H1 (cell line): ENCODE results near the gene ARHGEF28. TPM values are rescaled to one million over a fixed set of nuclear protein-coding genes. Genes with fewer than 3 reads are reported as not detected.

Experiments used
- CTCF ChIA-PET: fragments of 300-600 bp; sonication (Branson Sonifier 250); formaldehyde crosslinking; loops from one replicate; lab custom pipeline; 2021; ENCODE audit not compliant: partially characterized antibody; lab: Charles Lee
- POLR2A ChIA-PET: fragments of 300-600 bp; sonication (Branson Sonifier 250); formaldehyde crosslinking; loops from one replicate; lab custom pipeline; 2021; ENCODE audit warnings: inconsistent platforms; ENCODE audit not compliant: partially characterized antibody; lab: Charles Lee
- DNase-seq, 2 experiments: peaks; one replicate each; pipeline versions ENCODE4 v3.0.0 to v3.0.0-alpha.2; 2010 to 2022; ENCODE audit warnings: low spot score in 2 of 2, low read depth in 1 of 2, mixed read lengths in 1 of 2
- FAIRE-seq: peaks from 2 replicates; lab custom pipeline; 2011; peaks lifted over from hg19 to GRCh38; lab: Jason Lieb, UNC
- H2AFZ ChIP-seq: 2 replicates; pipeline ENCODE4 v1.8.1; 2012; ENCODE audit warnings: low read length, inconsistent platforms
- H2AK5ac ChIP-seq: 2 replicates; pipeline ENCODE4 v1.6.1; 2013; ENCODE audit warnings: low read depth, low read length
- H2BK120ac ChIP-seq: replicated peaks from 2 replicates; pipeline ENCODE3; 2013; ENCODE audit warnings: low read depth, low read length, inconsistent platforms
- H2BK12ac ChIP-seq: 2 replicates; pipeline ENCODE4 v1.6.1; 2013; ENCODE audit warnings: low read depth, low read length
- H2BK15ac ChIP-seq: 2 replicates; pipeline ENCODE4 v1.6.1; 2013; ENCODE audit warnings: low read length
- H2BK20ac ChIP-seq: 2 replicates; pipeline ENCODE4 v1.6.1; 2013; ENCODE audit warnings: low read length
- H2BK5ac ChIP-seq: 2 replicates; pipeline ENCODE4 v1.6.1; 2013; ENCODE audit warnings: low read depth, low read length
- H3K14ac ChIP-seq: 2 replicates; pipeline ENCODE4 v1.6.1; 2013; ENCODE audit warnings: inconsistent platforms; ENCODE audit not compliant: insufficient read length
- H3K18ac ChIP-seq: 2 replicates; pipeline ENCODE4 v1.6.1; 2013; ENCODE audit warnings: low read length; ENCODE audit errors: extremely low read depth
- H3K23ac ChIP-seq: 2 replicates; pipeline ENCODE4 v1.6.1; 2013; ENCODE audit warnings: inconsistent platforms; ENCODE audit not compliant: insufficient read length
- H3K23me2 ChIP-seq: 2 replicates; pipeline ENCODE4 v1.6.1; 2013; ENCODE audit warnings: low read depth, low read length
- H3K27ac ChIP-seq: 2 replicates; pipeline ENCODE4 v1.6.1; 2011; ENCODE audit warnings: low read depth, low read length, inconsistent platforms
- H3K27me3 ChIP-seq, 4 experiments: replicated peaks in 1 of 4; 1 replicate in 1 of 4; 2 replicates in 3 of 4; pipeline versions ENCODE4 v1.6.1 to v1.8.1; 2011 to 2013; ENCODE audit warnings: low read length in 3 of 4, mild to moderate bottlenecking in 3 of 4, inconsistent platforms in 2 of 4, mixed read lengths in 2 of 4, moderate library complexity in 1 of 4; ENCODE audit not compliant: control insufficient read depth in 3 of 4, insufficient read depth in 3 of 4; ENCODE audit errors: extremely low read depth in 1 of 4
- H3K36me3 ChIP-seq, 4 experiments: 2 replicates each; pipeline versions ENCODE4 v1.6.1 to v1.8.1; 2011 to 2013; ENCODE audit warnings: mild to moderate bottlenecking in 4 of 4, low read length in 3 of 4, moderate library complexity in 2 of 4, control low read depth in 1 of 4, inconsistent platforms in 1 of 4; ENCODE audit not compliant: insufficient read depth in 4 of 4, control insufficient read depth in 2 of 4
- H3K4ac ChIP-seq: replicated peaks from 2 replicates; pipeline ENCODE3; 2013; ENCODE audit warnings: low read length, low read depth, mixed read lengths, inconsistent platforms; ENCODE audit not compliant: insufficient read length
- H3K4me1 ChIP-seq, 4 experiments: replicated peaks in 1 of 4; 1 replicate in 1 of 4; 2 replicates in 3 of 4; pipeline versions ENCODE4 v1.6.1 to v1.8.1; 2011 to 2013; ENCODE audit warnings: low read length in 3 of 4, inconsistent platforms in 2 of 4, mixed read lengths in 1 of 4; ENCODE audit not compliant: insufficient read depth in 4 of 4, control insufficient read depth in 3 of 4
- H3K4me2 ChIP-seq, 2 experiments: 2 replicates each; pipeline versions ENCODE4 v1.6.1 to v1.8.1; 2011 to 2013; ENCODE audit warnings: low read depth in 2 of 2, low read length in 2 of 2, control low read depth in 1 of 2, inconsistent platforms in 1 of 2, mild to moderate bottlenecking in 1 of 2; ENCODE audit not compliant: insufficient read depth in 1 of 2
- H3K4me3 ChIP-seq, 4 experiments: fragments of 200-600, 300-600 bp in 1 of 4; sonication (generic), shearing (Covaris generic), sonication (Bioruptor Twin) in 1 of 4; 2 replicates each; pipeline versions ENCODE4 v1.5.1 to v1.8.1; 2011 to 2016; ENCODE audit warnings: low read length in 4 of 4, low read depth in 3 of 4, control low read depth in 2 of 4, inconsistent platforms in 2 of 4, mild to moderate bottlenecking in 2 of 4, mixed read lengths in 1 of 4, moderate library complexity in 1 of 4; ENCODE audit not compliant: insufficient read depth in 2 of 4; ENCODE audit errors: extremely low read depth in 1 of 4
- H3K56ac ChIP-seq: replicated peaks from 2 replicates; pipeline ENCODE3; 2013; ENCODE audit warnings: low read depth, mild to moderate bottlenecking, mixed read lengths, low read length, inconsistent platforms; ENCODE audit not compliant: insufficient read length
- H3K79me1 ChIP-seq: 2 replicates; pipeline ENCODE4 v1.6.1; 2013; ENCODE audit warnings: low read depth, low read length, control low read depth
- H3K79me2 ChIP-seq, 2 experiments: 2 replicates each; pipeline versions ENCODE4 v1.6.1 to v1.8.1; 2012 to 2013; ENCODE audit warnings: low read length in 2 of 2, mild to moderate bottlenecking in 2 of 2, inconsistent platforms in 1 of 2; ENCODE audit not compliant: insufficient read depth in 2 of 2, control insufficient read depth in 1 of 2
- H3K9ac ChIP-seq, 4 experiments: replicated peaks in 1 of 4; 1 replicate in 1 of 4; 2 replicates in 3 of 4; pipeline versions ENCODE4 v1.6.1 to v1.8.1; 2011 to 2013; ENCODE audit warnings: low read depth in 3 of 4, low read length in 3 of 4, control low read depth in 2 of 4, mild to moderate bottlenecking in 2 of 4, moderate library complexity in 2 of 4, inconsistent platforms in 1 of 4; ENCODE audit errors: extremely low read depth in 1 of 4
- H3K9me3 ChIP-seq, 2 experiments: 2 replicates each; pipeline versions ENCODE4 v1.6.1 to v1.8.1; 2012 to 2013; ENCODE audit warnings: mild to moderate bottlenecking in 2 of 2, moderate library complexity in 2 of 2, control low read depth in 1 of 2, inconsistent platforms in 1 of 2, low read depth in 1 of 2, low read length in 1 of 2, mixed read lengths in 1 of 2; ENCODE audit not compliant: insufficient read depth in 2 of 2
- H4K20me1 ChIP-seq, 2 experiments: replicated peaks in 1 of 2; 2 replicates each; pipeline versions ENCODE3 to v1.8.1; 2011 to 2013; ENCODE audit warnings: inconsistent platforms in 2 of 2, low read length in 2 of 2, mild to moderate bottlenecking in 1 of 2; ENCODE audit not compliant: insufficient read depth in 2 of 2, control insufficient read depth in 1 of 2
- H4K5ac ChIP-seq: 2 replicates; pipeline ENCODE4 v1.6.1; 2013; ENCODE audit warnings: low read length, low read depth, mixed read lengths, inconsistent platforms; ENCODE audit not compliant: insufficient read length
- H4K8ac ChIP-seq: 2 replicates; pipeline ENCODE4 v1.8.0; 2013; ENCODE audit warnings: mild to moderate bottlenecking, moderate library complexity, low read length, inconsistent platforms; ENCODE audit not compliant: insufficient read depth; ENCODE audit errors: extremely low read depth
- H4K91ac ChIP-seq: replicated peaks from 2 replicates; pipeline ENCODE3; 2013; ENCODE audit warnings: low read length, mixed read lengths, inconsistent platforms; ENCODE audit not compliant: insufficient read length
- CTBP2 ChIP-seq: IDR thresholded peaks from 2 replicates; pipeline ENCODE4 v1.7.0; 2011; ENCODE audit warnings: borderline replicate concordance, mild to moderate bottlenecking, moderate library complexity, mixed read lengths, low read length; ENCODE audit not compliant: insufficient read depth, insufficient read length
- WGBS, 2 experiments: shearing (Covaris generic) in 1 of 2; methylation state at CpG; one replicate each; pipeline versions ENCODE4 v1.1.6 to v1.1.7; 2013 to 2015; ENCODE audit warnings: low lambda C conversion rate in 2 of 2, mixed read lengths in 2 of 2, inconsistent platforms in 1 of 2, low coverage in 1 of 2, missing lambda C conversion rate in 1 of 2; ENCODE audit not compliant: insufficient replicate concordance in 2 of 2, insufficient coverage in 1 of 2, insufficient read length in 1 of 2; ENCODE audit errors: extremely low coverage in 1 of 2, missing lambda C conversion rate in 1 of 2; 5-methylcytosine and 5-hydroxymethylcytosine counted together
- polyA plus RNA-seq, 7 experiments: library from polyadenylated mRNA; depleted of rRNA in 3 of 7; stranded (reverse) in 5 of 7; unstranded in 2 of 7; fragments of >200 nt in 5 of 7; fragments of 200-250 nt in 2 of 7; gene quantifications; 1 replicate in 5 of 7; 2 replicates in 1 of 7; 4 replicates in 1 of 7; pipeline versions ENCODE4 v1.2.1 to v1.2.3, GENCODE V29; 2011 to 2013; ENCODE audit warnings: missing spikeins in 2 of 7, mixed read lengths in 2 of 7
- total RNA-seq: library from RNA; stranded (reverse); fragmentation: NEBNext Ultra II Directional; extraction: Animal tissue kit (Norgen Biotek cat#: 25700); gene quantifications from 2 replicates; pipeline ENCODE4 v1.2.1, GENCODE V29; 2021

ARHGEF28 gene
- total and polyA plus RNA-seq, 2 of the 8 experiments (the other 6 are each of a cell fraction or from before 2014, with no cell fraction given), result 0.33 to 1.0 TPM

- H3K9ac ChIP-seq, result no peak overlapping the region
- H2BK20ac ChIP-seq, result no peak overlapping the region
- no peak overlapping the region for H3K14ac ChIP-seq
- no peak overlapping the region for H4K91ac ChIP-seq
- no peak overlapping the region for H2BK5ac ChIP-seq
- H3K79me2 ChIP-seq, result no peaks in the 10 kb centered on the region
- H3K27me3 ChIP-seq, result no peaks in the 10 kb centered on the region
- no peak overlapping the region for H3K18ac ChIP-seq
- no peak overlapping the region for H3K56ac ChIP-seq
- no peak overlapping the region for H3K4me2 ChIP-seq
- no peak overlapping the region for H2BK15ac ChIP-seq
- WGBS, 2 experiments, result 92% methylated on average over 5 of the region's 5 CpGs; no CpG with 5 or more reads in 1 of the 2 experiments
- H3K36me3 ChIP-seq, result no peaks in the 10 kb centered on the region
- H3K9me3 ChIP-seq, result no peaks in the 10 kb centered on the region
- TF ChIP-seq CTBP2, result no peak
- H3K23ac ChIP-seq, result no peak overlapping the region
- H2AK5ac ChIP-seq, result no peak overlapping the region
- no peaks in the 10 kb centered on the region for H3K4me1 ChIP-seq
- no peaks in the 10 kb centered on the region for H3K79me1 ChIP-seq
- no peak overlapping the region for H3K4ac ChIP-seq
- POLR2A ChIA-PET, result no interaction called here
- CTCF ChIA-PET, result no interaction called here
- no peak overlapping the region for H4K5ac ChIP-seq
- H4K8ac ChIP-seq, result no peak overlapping the region
- no peak overlapping the region for H2BK12ac ChIP-seq
- H2AFZ ChIP-seq, result no peak overlapping the region
- H3K4me3 ChIP-seq, result no peak overlapping the region
- no peaks in the 10 kb centered on the region for H3K23me2 ChIP-seq
- no peak for FAIRE-seq
- H4K20me1 ChIP-seq, result no peaks in the 10 kb centered on the region
- DNase-seq, result no peak
- no peak overlapping the region for H3K27ac ChIP-seq
- no peak overlapping the region for H2BK120ac ChIP-seq
Measured at GRCh38 chr5:73856997-73857396, 231.0 kb downstream of the ARHGEF28 start.
